Peyer's patch (tissue), 4 donors: ENCODE measurements around the gene WIPF2.

Experiments used
- POLR2A ChIP-seq, 2 donors: fragments of 450-650 bp; IDR thresholded peaks; one replicate each; pipeline ENCODE4 v1.5.1; 2017; ENCODE audit warnings: antibody characterized with exemption in 2 of 2, mild to moderate bottlenecking in 2 of 2, moderate library complexity in 2 of 2
- TF ChIP-seq, protein P1 (sequence below), 6 experiments: fragments of 450-650 bp in 4 of 6; fragments of 200-600 bp in 2 of 6; sonication (generic) in 1 of 6; IDR thresholded peaks; one replicate each; pipeline ENCODE4 v1.5.1; 2017 to 2019; ENCODE audit warnings: antibody characterized with exemption in 6 of 6, mild to moderate bottlenecking in 3 of 6, moderate library complexity in 1 of 6

GRCh38 chr17:40303708-40304551 is 84.8 kb downstream of the WIPF2 start:
- TF ChIP-seq POLR2A (IDR thresholded peaks at IDR 0.05), result no peak
- TF ChIP-seq, protein P1, sequence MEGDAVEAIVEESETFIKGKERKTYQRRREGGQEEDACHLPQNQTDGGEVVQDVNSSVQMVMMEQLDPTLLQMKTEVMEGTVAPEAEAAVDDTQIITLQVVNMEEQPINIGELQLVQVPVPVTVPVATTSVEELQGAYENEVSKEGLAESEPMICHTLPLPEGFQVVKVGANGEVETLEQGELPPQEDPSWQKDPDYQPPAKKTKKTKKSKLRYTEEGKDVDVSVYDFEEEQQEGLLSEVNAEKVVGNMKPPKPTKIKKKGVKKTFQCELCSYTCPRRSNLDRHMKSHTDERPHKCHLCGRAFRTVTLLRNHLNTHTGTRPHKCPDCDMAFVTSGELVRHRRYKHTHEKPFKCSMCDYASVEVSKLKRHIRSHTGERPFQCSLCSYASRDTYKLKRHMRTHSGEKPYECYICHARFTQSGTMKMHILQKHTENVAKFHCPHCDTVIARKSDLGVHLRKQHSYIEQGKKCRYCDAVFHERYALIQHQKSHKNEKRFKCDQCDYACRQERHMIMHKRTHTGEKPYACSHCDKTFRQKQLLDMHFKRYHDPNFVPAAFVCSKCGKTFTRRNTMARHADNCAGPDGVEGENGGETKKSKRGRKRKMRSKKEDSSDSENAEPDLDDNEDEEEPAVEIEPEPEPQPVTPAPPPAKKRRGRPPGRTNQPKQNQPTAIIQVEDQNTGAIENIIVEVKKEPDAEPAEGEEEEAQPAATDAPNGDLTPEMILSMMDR (IDR thresholded peaks at IDR 0.05), result no peak
